ENCODE measurements around the gene CIDEB.

Gene CIDEB

DNA sequence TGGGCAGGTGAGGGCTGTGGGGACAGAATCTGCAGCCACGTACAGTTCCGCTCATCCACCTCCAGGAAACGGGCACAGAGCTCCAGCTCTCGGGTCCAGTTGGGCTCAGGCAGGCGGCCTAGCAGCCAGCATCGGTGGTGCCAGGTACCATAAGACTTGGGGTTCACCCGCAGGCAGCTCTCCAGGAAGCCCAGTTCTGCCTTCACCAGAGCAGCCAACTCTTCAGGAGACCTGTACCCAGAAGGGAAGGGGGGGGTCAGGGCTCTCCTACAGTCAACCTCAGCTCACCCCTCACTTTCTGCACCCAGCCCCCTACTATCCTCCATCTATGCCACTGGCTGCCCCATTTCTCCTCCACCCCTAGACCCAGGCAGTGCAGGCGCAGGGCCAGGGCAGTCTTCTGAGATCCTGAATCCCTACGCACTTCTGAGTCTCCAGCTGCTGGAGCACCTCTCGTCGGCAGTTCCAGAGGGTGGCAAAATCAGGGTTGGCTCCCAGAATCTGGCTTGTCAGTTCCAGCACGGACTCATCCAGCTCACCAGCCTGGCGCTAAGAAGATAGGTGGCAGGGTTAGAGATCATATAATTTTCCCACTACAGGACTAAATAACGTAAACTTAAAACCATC, 37.8 kb downstream of the CIDEB start:
- no peak for DNase-seq (ENCODE audit: low spot score)

DNA sequence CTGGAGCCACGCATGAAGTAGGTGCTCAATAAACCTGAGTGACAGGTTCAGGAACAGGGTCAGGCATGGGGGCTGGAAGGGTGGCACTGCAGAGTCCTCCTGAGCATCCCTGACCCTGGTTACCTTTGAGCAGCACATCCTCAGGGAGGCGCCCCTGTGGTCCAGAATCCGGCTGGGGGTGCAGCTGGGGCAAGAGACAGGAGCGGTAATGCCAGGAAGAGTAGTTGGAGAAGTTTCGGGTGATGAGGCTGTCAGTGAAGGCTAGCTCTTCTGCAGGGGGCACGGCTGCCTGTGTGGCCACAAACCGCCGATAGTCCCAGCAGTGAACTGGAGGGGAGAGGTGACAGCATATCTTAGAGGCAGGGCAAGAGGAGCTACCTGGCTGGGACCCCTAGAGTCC, 38.4 kb downstream of the CIDEB start:
- DNase-seq (ENCODE audit: low spot score), result no peak

DNA sequence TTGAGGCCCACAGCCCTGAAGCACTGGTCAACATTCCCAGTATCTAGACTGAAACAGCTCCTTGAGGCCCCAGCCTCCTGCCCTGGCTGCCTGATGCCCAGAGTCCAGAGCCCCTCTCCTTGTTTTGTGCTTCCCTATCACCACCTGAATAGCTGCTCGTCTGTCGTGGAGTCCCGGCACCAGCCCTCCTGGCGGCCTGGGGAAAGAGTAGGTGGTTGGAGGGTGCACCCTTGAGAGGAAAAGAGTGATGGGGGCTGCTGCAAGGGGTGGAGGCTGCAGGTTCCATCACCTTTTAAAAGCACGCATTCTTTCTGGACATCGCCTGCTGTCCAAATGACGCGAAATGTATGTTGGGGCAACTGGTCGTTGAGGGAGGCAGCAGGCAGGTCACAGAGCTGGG, 39.6 kb downstream of the CIDEB start:
- no peak for DNase-seq (ENCODE audit: low spot score)

DNA sequence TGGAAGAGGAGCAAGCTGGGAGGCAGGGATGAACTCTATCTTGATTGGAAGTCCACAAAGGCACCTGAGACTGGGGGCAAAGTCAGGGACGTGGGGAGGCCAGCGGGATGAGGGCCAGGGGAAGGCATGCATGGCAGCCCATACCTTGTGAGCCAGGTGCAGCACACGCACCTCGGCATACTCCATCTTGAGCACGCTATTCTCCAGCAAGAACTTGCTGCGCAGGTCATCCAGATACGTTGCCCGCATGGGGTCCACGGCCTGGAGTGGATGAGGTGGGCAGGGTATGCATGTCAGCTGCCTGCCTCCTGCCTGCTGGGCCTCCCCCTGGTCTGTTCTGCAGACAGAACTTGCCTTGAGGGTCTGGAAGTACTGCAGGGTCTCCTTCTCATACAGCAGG, 40.3 kb downstream of the CIDEB start:
- no peak for DNase-seq (ENCODE audit: low spot score)

DNA sequence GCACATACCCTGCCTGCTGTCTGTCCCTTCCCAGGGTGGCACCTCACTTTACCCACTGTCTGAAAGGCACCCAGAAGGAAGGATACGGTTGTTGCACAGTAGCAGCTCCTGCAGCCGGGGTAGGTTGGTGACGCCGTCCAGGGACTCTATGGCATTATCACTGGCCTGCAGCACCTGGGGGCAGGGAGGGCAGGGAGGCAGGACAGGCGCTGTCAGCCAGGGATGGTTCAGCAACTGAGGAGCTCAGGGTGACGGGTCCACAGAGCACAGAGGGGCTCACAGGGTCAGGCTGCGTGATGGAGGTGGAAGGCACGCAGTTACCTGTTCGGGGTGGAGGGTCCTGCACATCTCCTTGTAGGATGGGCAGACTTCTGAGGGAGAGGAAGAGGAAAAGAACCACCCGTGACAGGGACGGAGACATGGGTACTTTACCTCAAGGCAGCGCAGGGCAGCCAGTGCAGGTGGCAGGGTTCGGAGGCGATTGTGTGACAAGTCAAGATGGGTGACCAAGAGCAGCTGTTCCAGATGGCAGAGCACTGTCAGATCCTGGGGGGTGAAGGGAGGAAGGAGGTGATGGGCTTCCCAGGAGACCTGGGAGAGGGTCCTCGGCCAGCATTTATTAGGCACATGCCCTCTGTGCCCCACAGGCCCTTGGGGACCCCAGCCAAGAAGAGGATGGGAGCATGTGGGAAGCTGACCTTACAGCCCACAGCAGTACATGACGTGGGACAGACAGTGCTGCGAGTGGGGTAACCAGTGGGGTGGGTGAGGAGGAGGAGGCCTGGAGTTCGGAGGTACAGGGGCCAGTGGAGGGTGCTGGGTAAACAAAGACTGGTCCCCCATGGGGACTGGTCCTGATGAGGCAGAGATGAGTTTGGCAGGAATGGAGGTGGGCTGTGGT, 41.2 kb downstream of the CIDEB start:
- DNase-seq (ENCODE audit: low spot score), result no peak

DNA sequence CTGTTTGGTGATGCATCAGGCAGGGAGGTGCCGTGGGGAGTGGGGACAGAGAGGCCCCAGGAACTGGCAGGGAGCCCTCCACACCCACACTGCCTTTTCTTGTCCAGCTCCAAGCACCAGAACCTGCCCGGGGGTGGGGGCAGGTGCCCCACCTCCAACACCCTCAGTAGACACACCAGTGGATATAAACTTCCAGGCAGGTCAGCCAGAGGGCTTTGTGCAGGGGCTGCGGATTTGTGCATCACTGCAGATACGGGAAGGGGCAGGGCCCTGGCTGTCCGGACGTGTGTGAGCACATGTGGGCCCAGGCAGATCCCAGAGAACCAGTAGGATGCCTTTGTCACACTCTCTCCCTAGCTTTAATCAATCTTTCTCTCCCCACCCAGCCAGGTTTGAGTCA, 43.5 kb downstream of the CIDEB start:
- DNase-seq (ENCODE audit: low spot score), result no peak

DNA sequence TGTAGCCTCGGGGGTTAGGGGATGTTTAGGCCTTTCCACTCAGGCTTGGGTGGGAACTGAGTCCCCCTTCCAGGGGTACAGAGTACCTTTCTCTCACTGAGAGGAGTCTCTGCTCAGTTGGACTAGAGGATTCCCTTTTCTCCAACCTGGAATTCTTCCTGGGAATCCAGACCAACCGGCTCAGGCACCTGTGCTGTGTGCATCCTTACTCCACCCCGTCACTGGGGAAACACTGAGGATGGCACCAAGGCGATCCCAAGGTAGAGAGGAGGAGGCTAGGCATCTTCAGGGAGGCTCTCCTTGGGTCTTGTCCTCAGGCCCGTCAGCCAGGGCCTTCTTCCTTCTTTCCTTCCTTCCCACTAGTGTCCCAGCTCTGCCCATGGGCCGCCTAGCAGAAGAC, 43.9 kb downstream of the CIDEB start:
- DNase-seq (ENCODE audit: low spot score), result no peak

DNA sequence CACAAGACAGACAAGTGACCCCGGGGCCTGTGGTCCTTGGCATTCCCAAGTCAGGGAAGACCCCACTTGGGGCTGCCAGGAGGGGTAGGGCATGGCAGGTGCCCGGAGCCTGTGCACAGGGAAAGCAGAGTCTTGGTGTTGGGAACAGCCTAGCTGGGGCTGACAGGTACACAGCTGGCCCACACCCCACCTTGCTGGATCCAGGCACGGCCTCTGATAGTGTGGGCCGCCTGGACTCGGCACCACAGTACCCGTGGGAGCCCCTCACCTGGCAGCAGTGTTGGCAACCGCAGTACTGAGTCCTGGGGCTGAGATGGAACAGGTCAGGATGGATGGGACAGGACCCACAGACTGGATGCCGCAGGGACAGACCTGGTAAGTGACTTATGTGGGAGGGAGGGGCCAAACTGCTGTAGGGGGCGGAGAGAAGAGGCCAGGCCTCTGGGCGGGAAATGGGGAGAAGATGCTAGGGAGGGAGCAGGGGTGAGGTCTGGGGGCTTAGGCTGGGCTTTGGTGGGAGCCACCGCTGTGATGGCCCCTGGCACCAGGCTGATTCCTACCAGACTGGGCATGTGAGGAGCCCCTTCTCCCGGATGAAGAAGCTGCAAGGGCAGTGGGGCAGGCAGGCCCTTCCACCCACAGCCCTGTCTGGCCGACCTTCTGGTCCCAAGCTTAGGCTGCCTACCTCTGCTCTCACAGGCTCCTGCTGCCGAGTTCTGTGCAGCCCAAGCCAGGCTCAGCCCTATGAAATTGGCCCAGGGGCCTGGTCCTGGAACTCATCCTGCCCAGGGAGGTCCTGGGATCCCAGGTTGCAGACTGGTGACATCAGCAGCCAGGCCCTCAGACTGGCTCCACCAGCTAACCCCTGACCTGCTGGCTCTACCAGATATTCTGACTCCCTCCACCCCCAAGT, 44.7 kb downstream of the CIDEB start, which contains the start of gene TGM1:
Gene TGM1 (minus strand): TSS at position 357 of the 913 bp plus-strand sequence. CDS start 825 bp downstream, outside the sequence.
- DNase-seq (ENCODE audit: low spot score), result no peak

DNA sequence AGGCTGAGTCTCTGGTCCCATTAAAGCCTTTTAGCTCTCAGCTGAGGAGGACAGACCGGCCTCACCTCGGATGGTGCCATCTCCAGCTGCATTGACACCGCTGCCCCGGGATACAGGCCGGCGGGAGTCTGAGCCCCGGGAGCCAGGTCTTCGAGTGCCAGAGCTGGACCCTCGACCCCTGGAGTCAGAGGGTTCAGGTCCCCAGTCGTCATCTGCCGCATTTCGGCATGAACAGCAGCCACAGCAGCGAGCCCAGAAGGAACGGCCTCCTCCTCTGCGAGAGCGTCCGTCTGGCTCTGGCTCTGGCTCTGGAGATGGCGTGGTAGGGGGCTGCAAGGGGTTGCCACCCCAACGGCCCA, 45.8 kb downstream of the CIDEB start:
- no peak for DNase-seq (ENCODE audit: low spot score)

DNA sequence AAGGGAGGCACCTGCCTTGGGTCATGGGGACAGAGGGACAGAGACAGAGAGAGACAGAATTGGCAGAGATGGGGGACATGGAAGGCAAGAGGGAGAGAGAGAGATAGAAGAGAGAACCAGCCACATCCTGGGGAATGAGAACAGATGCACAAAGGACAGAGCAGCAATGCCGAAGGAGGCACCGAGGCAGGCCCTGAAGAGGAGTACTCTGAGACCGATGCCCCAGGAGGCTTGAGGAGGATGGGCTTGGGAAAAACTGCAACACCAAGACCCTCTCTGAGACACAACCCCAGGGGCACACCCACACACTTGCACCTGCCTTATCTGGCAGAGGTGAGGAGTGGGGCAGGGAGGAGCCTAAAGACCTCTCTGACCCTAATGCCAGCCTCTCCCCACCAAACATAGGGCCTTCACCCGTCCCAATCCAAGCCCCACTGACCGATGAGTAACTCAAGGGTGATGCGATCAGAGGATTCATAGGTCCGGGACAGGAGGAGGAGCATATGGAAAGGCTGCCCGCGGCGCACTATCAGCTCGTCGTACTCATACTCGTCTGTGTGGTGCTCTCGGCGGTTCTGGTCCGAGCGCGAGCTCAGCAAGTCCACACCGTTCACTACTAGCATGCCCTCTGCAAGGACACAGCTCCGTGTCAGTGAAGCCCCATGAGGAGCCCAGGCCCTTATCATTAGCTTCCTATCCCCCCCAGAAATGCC, 46.4 kb downstream of the CIDEB start:
- no peak for DNase-seq (ENCODE audit: low spot score)

DNA sequence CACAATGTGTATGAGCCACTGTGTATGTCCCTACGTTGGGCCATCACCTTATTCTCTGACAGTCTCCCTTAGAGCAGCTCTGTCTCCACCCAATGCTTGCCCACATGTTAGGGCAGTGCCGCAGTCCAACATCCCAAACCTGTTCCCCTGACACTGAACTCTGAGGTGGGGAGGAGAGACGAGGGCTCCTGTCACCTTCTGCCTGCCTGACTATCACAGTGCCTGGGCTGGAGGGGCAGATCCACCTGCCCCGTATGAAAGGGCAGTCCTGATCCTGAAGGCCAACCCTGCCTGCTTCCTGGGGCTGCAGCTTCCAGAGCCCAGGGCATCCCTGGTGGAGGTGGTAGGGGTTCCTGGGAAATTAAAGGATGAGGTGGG, 47.0 kb downstream of the CIDEB start:
- DNase-seq (ENCODE audit: low spot score), result no peak

DNA sequence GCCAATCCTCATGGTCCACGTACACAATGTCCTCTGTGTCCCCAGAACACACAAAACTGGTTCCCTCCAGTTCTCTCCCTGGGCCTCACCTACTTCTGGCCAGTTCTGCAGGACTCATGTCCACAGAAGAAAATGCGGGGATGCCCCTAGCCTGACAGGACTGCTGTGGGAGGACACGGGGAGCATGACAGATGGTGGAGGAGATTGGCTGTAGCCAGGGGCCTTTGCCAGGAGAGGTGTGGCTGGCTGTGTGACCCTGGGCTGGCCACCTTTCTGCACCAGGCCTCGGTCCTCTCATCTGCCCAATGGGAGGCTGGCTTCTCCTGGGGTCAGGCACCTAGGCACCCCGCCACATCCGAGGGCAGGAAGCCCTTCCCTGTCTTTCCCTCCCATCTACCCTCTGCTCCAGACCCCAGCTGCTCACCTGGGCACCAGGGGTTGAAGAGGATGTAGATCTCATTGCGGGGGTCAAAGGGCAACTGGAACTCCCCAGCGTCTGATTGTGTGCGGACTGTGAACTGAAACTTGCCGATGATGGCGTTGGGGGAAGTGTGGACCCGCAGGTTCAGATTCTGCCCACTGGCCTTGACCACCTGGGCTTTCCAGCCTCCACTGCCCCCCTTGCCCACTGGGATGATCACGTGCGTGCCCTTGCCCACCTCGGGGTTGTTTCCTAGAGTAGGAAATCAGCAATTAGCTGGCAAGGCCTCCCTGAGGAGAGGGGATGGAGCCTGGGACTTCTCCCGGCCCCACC, 47.6 kb downstream of the CIDEB start:
- no peak for DNase-seq (ENCODE audit: low spot score)

DNA sequence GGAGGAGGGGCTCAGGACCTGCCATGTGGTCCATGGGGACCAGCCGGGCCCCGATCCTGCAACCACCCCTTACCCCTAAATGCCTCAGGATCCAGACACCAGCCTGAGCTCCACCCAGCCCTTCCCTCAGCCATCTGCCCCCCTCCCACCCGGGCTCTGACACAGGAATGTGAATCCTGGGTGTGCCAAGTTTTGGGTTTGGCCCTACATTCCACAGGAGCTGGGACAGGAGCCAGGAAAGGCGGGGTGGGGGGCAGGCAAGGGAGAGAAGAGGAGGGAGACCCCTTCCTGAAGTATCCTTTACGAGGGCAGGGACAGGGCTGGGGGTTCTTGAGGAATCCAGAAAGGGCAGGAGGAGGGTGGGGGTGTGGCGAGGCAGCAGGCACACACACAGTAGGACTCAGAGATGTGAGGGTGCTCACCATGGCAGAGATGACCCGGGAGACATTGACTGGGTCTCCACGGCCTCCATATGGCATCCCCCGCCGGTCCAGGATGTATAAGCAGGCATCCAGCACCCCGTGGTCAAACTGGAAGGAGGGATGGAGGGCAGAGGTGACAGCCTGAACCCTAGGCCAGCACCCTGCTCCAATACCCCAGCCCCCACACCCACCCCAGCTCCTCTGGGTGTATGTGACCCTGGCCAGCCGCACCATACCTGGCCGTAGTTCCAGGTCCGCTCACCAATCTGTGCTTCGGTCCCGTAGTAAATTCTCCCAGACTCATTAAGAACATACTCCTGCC, 48.3 kb downstream of the CIDEB start:
- peak; percentile 90 for DNase-seq (ENCODE audit: low spot score)

DNA sequence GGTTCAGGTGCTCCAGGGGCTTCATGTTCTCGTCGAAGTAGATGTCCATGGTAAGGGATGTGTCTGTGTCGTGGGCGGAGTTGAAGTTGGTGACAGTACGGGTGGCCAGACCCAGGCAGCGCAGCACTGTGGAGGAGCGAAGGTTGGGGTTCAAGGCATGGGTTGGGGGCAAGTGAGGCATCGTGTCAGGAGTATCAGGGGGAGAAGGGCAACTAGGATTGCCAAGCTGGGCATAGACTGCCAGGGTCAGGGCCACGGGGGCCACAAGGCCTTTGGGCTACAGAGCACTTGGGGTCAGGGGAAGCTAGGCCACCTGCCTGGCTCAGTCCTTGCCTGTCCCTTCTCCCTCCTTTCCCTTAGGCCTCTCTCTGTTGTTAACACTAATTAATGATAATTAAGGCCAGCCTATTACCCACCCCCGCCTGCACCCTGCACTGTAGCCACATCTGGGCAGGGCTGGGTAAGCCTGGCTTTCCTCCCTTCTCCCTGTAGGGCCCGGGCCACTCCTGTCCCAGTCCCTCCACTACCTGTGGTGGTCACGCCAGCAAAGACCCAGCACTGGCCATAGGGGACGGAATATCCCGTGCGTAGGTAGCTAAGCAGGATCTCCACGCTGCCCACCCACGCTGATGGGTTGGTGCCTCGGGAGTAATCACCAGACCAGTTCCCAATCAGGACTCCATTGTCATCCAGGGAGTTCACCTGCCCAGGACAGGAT, 49.1 kb downstream of the CIDEB start:
- DNase-seq (ENCODE audit: low spot score), result no peak

DNA sequence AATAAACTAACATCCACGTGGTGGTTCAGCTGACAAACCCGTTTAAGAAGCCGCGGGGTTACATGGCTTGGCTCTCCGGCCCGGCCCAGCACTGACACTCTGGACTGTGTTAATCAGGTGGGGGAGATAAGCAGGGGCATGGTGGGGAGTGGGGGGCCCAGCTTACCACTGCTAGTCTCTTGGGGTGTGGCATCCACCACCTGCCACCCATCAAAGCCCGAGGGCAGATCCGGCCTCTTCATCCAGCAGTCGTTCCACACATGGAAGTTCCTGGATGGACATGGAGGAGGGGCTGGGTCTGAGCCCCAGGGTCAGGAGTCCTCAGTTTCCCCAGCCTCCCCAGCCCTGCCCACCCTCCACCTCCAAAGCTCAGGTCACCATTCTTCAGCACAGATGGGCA, 49.7 kb downstream of the CIDEB start:
- no peak for DNase-seq (ENCODE audit: low spot score)

DNA sequence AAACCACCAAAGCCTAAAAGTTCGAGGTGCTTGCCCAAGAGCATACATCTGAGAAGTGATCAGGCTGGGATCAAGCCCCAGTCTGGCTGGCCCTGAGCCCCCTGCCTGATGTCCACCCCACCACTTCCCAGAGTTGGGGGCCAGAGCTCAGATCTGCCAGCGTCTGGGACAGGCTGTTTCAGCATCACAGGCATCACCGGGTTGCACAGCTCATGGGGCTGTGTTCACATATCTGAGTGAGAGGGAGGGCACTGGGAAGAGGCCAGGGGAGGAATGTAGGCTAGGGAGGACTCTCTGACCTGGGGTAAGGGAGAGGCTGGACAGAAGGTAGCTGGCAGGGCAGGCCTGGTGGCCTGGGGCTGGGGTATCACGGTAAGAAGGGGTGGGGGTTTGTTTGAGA, 50.8 kb downstream of the CIDEB start:
- DNase-seq (ENCODE audit: low spot score), result no peak

DNA sequence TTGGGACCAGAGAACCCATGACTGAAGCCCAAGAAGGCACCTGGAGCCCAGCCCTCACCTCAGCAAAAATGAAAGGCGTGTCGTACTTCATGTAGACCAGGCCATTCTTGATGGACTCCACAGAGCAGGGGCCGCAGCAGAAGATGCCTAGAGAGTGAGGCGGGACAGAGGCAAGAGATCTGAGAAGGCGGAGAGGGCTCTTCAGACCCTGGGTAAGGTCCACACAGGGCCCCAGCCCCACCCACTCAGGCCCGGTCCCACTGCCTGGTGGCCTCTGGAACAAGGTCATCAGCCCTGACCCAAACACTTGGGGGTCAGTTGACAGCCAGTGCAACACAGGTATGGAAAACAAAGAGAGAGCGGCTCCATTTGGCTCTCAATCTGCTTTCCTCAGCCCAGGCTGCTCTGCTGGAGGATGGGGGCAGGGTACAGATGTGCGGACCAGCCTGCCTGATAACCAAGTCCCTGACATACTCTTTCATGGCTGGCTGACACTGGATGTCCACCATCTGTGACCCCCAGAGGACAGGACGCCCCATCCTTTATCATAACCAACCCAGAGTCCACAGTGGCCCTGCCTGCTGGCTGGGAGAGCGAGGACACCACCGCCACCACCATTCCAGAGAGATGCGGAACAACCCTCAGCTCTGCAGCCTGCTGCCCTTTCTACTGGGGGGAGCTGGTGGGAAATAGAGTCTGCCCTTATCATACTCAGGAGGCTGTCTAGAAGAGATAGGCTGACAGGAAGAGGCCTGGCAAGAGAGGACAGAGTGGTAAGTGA, 51.7 kb downstream of the CIDEB start:
- no peak for DNase-seq (ENCODE audit: low spot score)

DNA sequence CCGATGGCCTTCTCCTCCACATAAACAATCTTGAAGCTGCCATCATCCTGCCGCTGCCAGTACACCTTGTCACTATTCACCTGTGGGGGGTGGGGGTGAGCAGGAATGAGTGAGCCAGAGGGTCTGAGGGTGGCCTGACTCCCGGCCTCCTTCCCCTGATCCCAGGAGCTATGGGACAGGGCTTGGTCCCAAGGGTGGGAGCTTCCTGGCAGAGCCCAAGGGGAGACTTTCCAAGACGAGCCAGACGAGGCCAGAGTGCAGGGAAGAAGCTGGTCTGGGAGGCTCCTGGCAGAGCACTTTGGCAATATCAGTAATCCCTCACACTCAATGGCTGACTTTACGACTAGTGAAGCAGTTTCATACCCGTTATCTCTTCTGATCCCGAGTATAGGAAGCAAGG, 52.3 kb downstream of the CIDEB start:
- no peak for DNase-seq (ENCODE audit: low spot score)

All from GM03348 (cell line).